ENCODE results near the gene INTS3. TPM values are rescaled to one million over a fixed set of nuclear protein-coding genes. Genes with fewer than 3 reads are reported as not detected.

Gene INTS3
- total and polyA plus RNA-seq, 10 of the 15 experiments (the other 5 are each of a cell fraction or from before 2014, with no cell fraction given), result 12.6 to 87.4 (median 30.8) TPM

DNA sequence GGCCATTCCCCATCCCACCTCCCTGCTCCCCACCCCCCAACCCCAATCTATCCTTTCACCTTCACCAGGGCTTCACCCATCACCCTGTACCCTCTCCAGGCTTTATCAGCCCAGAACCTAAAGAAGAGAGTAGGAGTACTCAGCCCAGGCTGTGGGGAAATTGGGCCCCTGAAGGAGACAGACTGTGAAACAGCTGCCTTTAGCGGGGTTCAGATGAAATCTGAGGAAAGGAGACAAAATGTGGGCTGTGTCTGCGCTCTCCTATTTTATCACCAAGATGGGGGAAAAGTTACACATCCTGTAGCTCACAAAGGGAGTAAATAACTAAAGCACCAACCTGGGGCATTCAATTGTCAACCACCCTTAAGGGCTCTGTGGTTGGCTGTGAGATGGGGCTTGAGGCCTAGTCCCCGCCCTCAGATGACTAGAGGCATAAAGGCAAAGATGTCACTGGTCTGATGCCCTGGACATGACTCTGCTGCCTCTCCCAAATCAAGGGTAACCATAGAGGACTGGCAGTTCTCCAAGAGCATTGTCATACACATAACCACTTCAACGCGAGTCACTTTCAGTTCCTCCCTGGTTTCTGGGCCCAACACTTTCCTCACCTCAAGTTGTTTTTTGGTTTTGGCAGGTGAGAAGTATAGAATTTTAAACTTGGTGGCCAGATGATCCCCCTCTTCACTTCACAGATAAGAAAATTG lies 77.3 kb downstream of the INTS3 start (continued):
- TF ChIP-seq USF2 (IDR thresholded peaks at IDR 0.05; ENCODE audit: borderline replicate concordance, low read depth, low read length) (no peak), TCF12 (IDR thresholded peaks at IDR 0.05; ENCODE audit: low read depth, low read length) (peak; percentile 83), ZNF274 (IDR thresholded peaks at IDR 0.05; ENCODE audit: insufficient read depth, insufficient read length) (no peak), ZNF207 (IDR thresholded peaks at IDR 0.05; ENCODE audit: borderline replicate concordance) (no peak; the same call in 1 of the 2 replicates), SIN3A (IDR thresholded peaks at IDR 0.05; ENCODE audit: low read depth, low read length) (no peak), TCF7 (IDR thresholded peaks at IDR 0.05; ENCODE audit: borderline replicate concordance) (peak; percentile 83), YBX1 (IDR thresholded peaks at IDR 0.05) (no peak), POLR2AphosphoS2 (IDR thresholded peaks at IDR 0.05; ENCODE audit: low read depth, low read length) (no peak), HDAC6 (IDR thresholded peaks at IDR 0.05; ENCODE audit: unreplicated experiment) (no peak), CEBPZ (IDR thresholded peaks at IDR 0.05; ENCODE audit: low read depth, low read length) (no peak), REST (IDR thresholded peaks at IDR 0.05; ENCODE audit: low read depth, low read length) (no peak)
- TF ChIP-seq, protein P1, sequence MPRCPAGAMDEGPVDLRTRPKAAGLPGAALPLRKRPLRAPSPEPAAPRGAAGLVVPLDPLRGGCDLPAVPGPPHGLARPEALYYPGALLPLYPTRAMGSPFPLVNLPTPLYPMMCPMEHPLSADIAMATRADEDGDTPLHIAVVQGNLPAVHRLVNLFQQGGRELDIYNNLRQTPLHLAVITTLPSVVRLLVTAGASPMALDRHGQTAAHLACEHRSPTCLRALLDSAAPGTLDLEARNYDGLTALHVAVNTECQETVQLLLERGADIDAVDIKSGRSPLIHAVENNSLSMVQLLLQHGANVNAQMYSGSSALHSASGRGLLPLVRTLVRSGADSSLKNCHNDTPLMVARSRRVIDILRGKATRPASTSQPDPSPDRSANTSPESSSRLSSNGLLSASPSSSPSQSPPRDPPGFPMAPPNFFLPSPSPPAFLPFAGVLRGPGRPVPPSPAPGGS (IDR thresholded peaks at IDR 0.05; ENCODE audit: borderline replicate concordance, insufficient read depth, low read depth, low read length, poor library complexity, severe bottlenecking), result peak; percentile 90
- TF ChIP-seq, protein P2, sequence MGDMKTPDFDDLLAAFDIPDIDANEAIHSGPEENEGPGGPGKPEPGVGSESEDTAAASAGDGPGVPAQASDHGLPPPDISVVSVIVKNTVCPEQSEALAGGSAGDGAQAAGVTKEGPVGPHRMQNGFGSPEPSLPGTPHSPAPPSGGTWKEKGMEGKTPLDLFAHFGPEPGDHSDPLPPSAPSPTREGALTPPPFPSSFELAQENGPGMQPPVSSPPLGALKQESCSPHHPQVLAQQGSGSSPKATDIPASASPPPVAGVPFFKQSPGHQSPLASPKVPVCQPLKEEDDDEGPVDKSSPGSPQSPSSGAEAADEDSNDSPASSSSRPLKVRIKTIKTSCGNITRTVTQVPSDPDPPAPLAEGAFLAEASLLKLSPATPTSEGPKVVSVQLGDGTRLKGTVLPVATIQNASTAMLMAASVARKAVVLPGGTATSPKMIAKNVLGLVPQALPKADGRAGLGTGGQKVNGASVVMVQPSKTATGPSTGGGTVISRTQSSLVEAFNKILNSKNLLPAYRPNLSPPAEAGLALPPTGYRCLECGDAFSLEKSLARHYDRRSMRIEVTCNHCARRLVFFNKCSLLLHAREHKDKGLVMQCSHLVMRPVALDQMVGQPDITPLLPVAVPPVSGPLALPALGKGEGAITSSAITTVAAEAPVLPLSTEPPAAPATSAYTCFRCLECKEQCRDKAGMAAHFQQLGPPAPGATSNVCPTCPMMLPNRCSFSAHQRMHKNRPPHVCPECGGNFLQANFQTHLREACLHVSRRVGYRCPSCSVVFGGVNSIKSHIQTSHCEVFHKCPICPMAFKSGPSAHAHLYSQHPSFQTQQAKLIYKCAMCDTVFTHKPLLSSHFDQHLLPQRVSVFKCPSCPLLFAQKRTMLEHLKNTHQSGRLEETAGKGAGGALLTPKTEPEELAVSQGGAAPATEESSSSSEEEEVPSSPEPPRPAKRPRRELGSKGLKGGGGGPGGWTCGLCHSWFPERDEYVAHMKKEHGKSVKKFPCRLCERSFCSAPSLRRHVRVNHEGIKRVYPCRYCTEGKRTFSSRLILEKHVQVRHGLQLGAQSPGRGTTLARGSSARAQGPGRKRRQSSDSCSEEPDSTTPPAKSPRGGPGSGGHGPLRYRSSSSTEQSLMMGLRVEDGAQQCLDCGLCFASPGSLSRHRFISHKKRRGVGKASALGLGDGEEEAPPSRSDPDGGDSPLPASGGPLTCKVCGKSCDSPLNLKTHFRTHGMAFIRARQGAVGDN (IDR thresholded peaks at IDR 0.05), result no peak
- TF ChIP-seq, protein P3, sequence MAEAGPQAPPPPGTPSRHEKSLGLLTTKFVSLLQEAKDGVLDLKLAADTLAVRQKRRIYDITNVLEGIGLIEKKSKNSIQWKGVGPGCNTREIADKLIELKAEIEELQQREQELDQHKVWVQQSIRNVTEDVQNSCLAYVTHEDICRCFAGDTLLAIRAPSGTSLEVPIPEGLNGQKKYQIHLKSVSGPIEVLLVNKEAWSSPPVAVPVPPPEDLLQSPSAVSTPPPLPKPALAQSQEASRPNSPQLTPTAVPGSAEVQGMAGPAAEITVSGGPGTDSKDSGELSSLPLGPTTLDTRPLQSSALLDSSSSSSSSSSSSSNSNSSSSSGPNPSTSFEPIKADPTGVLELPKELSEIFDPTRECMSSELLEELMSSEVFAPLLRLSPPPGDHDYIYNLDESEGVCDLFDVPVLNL (IDR thresholded peaks at IDR 0.05; ENCODE audit: low read depth, low read length), result no peak

All from GM12878 (cell line).